Loucy (cell line): ENCODE measurements around the gene SYNC.

Experiments used
- CTCF ChIP-seq: fragments of 200-600 bp; sonication (generic); conservative IDR thresholded peaks from 2 replicates; pipeline ENCODE4 v1.5.1; 2014; ENCODE audit warnings: mild to moderate bottlenecking, antibody characterized with exemption, low read length
- EZH2phosphoT487 ChIP-seq: fragments of 200-600 bp; IDR thresholded peaks from 2 replicates; pipeline ENCODE4 v1.6.1; 2018; ENCODE audit warnings: antibody characterized with exemption, mild to moderate bottlenecking, moderate library complexity, borderline replicate concordance

- TF ChIP-seq CTCF, result no peak
- no peak for TF ChIP-seq EZH2phosphoT487
Measured at GRCh38 chr1:32705516-32705915, 2.9 kb upstream of the SYNC start.
